Trophoblast cell (in vitro differentiated cells and primary cell): ENCODE data around the gene AIG1.
"Not testable (repeated sequence)": the region's sequence is repeated elsewhere in the genome, so short reads cannot be mapped to it uniquely, and the experiment has no call there.

Experiments used
- DNase-seq, 2 donors: peaks; one replicate each; pipeline ENCODE4 v3.0.0-alpha.2; 2016
- H2AFZ ChIP-seq: 2 replicates; pipeline ENCODE4 v1.6.1; 2013; ENCODE audit warnings: low read length, moderate library complexity, mild to moderate bottlenecking; ENCODE audit not compliant: insufficient read depth, poor library complexity
- H2AK5ac ChIP-seq: 2 replicates; pipeline ENCODE4 v1.6.1; 2013; ENCODE audit warnings: mild to moderate bottlenecking, low read length
- H2BK120ac ChIP-seq: 2 replicates; pipeline ENCODE4 v1.6.1; 2013; ENCODE audit warnings: low read length, mild to moderate bottlenecking, moderate library complexity; ENCODE audit not compliant: insufficient read depth, poor library complexity
- H2BK12ac ChIP-seq: 2 replicates; pipeline ENCODE4 v1.6.1; 2013; ENCODE audit warnings: mild to moderate bottlenecking, low read length, moderate library complexity
- H2BK5ac ChIP-seq: 2 replicates; pipeline ENCODE4 v1.6.1; 2013; ENCODE audit warnings: low read length, low read depth, moderate library complexity, mild to moderate bottlenecking; ENCODE audit not compliant: poor library complexity
- H3K14ac ChIP-seq: 2 replicates; pipeline ENCODE4 v1.6.1; 2013; ENCODE audit warnings: mild to moderate bottlenecking, low read length
- H3K18ac ChIP-seq: 2 replicates; pipeline ENCODE4 v1.6.1; 2013; ENCODE audit warnings: mild to moderate bottlenecking, low read length
- H3K23ac ChIP-seq: 2 replicates; pipeline ENCODE4 v1.6.1; 2013; ENCODE audit warnings: low read length
- H3K27ac ChIP-seq: 2 replicates; pipeline ENCODE4 v1.5.1; 2013; ENCODE audit warnings: low read depth, mild to moderate bottlenecking, inconsistent platforms, low read length, moderate library complexity
- H3K27me3 ChIP-seq: 2 replicates; pipeline ENCODE4 v1.6.1; 2013; ENCODE audit warnings: inconsistent platforms, mild to moderate bottlenecking, low read length, moderate library complexity; ENCODE audit not compliant: insufficient read depth
- H3K36me3 ChIP-seq, 2 experiments: 1 replicate in 1 of 2; 2 replicates in 1 of 2; pipeline ENCODE4 v1.6.1; 2013; ENCODE audit warnings: low read length in 2 of 2, mild to moderate bottlenecking in 2 of 2, moderate library complexity in 1 of 2; ENCODE audit not compliant: insufficient read depth in 2 of 2, control insufficient read depth in 1 of 2
- H3K4ac ChIP-seq: 2 replicates; pipeline ENCODE4 v1.6.1; 2013; ENCODE audit warnings: low read depth, mild to moderate bottlenecking, low read length, moderate library complexity
- H3K4me1 ChIP-seq, 2 experiments: 1 replicate in 1 of 2; 2 replicates in 1 of 2; pipeline ENCODE4 v1.6.1; 2013; ENCODE audit warnings: low read length in 2 of 2, mild to moderate bottlenecking in 2 of 2, moderate library complexity in 1 of 2; ENCODE audit not compliant: insufficient read depth in 2 of 2, control insufficient read depth in 1 of 2
- H3K4me2 ChIP-seq: 2 replicates; pipeline ENCODE4 v1.6.1; 2013; ENCODE audit warnings: inconsistent platforms, mild to moderate bottlenecking, low read length, moderate library complexity
- H3K4me3 ChIP-seq: 2 replicates; pipeline ENCODE4 v1.5.1; 2013; ENCODE audit warnings: mild to moderate bottlenecking, low read depth, low read length, inconsistent platforms
- H3K79me1 ChIP-seq: one replicate; pipeline ENCODE4 v1.6.1; 2013; ENCODE audit warnings: low read length
- H3K79me2 ChIP-seq: 2 replicates; pipeline ENCODE4 v1.6.1; 2013; ENCODE audit warnings: low read length, mild to moderate bottlenecking; ENCODE audit not compliant: control insufficient read depth, insufficient read depth, poor library complexity
- H3K9ac ChIP-seq: 2 replicates; pipeline ENCODE4 v1.6.1; 2013; ENCODE audit warnings: mild to moderate bottlenecking, low read length
- H3K9me3 ChIP-seq: 2 replicates; pipeline ENCODE4 v1.6.1; 2013; ENCODE audit warnings: low read depth, mild to moderate bottlenecking, control low read depth, inconsistent platforms, low read length; ENCODE audit not compliant: insufficient read depth
- H4K12ac ChIP-seq: 2 replicates; pipeline ENCODE4 v1.6.1; 2013; ENCODE audit warnings: low read depth, mild to moderate bottlenecking, low read length, moderate library complexity
- H4K8ac ChIP-seq: 2 replicates; pipeline ENCODE4 v1.6.1; 2013; ENCODE audit warnings: low read depth, mild to moderate bottlenecking, low read length, moderate library complexity
- H4K91ac ChIP-seq: one replicate; pipeline ENCODE4 v1.6.1; 2013; ENCODE audit warnings: low read depth, mild to moderate bottlenecking, low read length, moderate library complexity
- WGBS: extraction: QIAGEN DNeasy Blood & Tissue Kit; methylation state at CpG from one replicate; pipeline ENCODE4 v1.1.7; 2013; ENCODE audit warnings: missing lambda C conversion rate; ENCODE audit not compliant: insufficient read length, insufficient coverage; ENCODE audit errors: extremely low coverage; 5-methylcytosine and 5-hydroxymethylcytosine counted together

Gene AIG1

GRCh38 chr6:143084019-143084418 lies 23.3 kb downstream of the AIG1 start:
- not testable (repeated sequence) for H3K27ac ChIP-seq, H3K79me2 ChIP-seq, H3K79me1 ChIP-seq, H2AFZ ChIP-seq, H3K9ac ChIP-seq, H2BK5ac ChIP-seq, H2AK5ac ChIP-seq, H3K4me1 ChIP-seq, H3K14ac ChIP-seq, H3K18ac ChIP-seq, H3K23ac ChIP-seq, H4K12ac ChIP-seq, H3K4me3 ChIP-seq, H4K91ac ChIP-seq, H2BK120ac ChIP-seq, H3K4ac ChIP-seq, H2BK12ac ChIP-seq, H3K4me2 ChIP-seq, H3K27me3 ChIP-seq, H3K36me3 ChIP-seq, H3K9me3 ChIP-seq, H4K8ac ChIP-seq
- peak; percentile 84 to 93 for DNase-seq
- no CpG with 5 or more reads among the region's 8 CpGs for WGBS

GRCh38 chr6:143087335-143087734 lies 26.6 kb downstream of the AIG1 start:
- not testable (repeated sequence) for H3K79me2 ChIP-seq, H3K27me3 ChIP-seq, H3K27ac ChIP-seq, H3K36me3 ChIP-seq, DNase-seq, H2BK120ac ChIP-seq, H2AK5ac ChIP-seq, H3K9me3 ChIP-seq, H2AFZ ChIP-seq, H3K9ac ChIP-seq, H4K91ac ChIP-seq, H3K14ac ChIP-seq, H4K12ac ChIP-seq, H3K23ac ChIP-seq, H3K79me1 ChIP-seq, H2BK5ac ChIP-seq, H3K4me3 ChIP-seq, H3K4me1 ChIP-seq, H3K4me2 ChIP-seq, H3K4ac ChIP-seq
- H2BK12ac ChIP-seq, result peak overlapping the region; percentile 30
- peak overlapping the region; percentile 46 for H3K18ac ChIP-seq
- WGBS, result no CpG with 5 or more reads among the region's 11 CpGs
- H4K8ac ChIP-seq, result peak overlapping the region; percentile 48

GRCh38 chr6:143087856-143088255 lies 27.2 kb downstream of the AIG1 start:
- no peak overlapping the region for H3K4me3 ChIP-seq
- H3K14ac ChIP-seq, result no peak overlapping the region
- H4K12ac ChIP-seq, result no peak overlapping the region
- H3K36me3 ChIP-seq, result no peaks in the 10 kb centered on the region
- H3K4me1 ChIP-seq, result no peaks in the 10 kb centered on the region
- DNase-seq, result no peak
- H2BK120ac ChIP-seq, result no peak overlapping the region
- H3K27me3 ChIP-seq, result no peaks in the 10 kb centered on the region
- no peak overlapping the region for H3K18ac ChIP-seq
- H3K79me1 ChIP-seq, result peaks cover 2% of the 10 kb centered on the region
- H3K4me2 ChIP-seq, result no peak overlapping the region
- H4K8ac ChIP-seq, result no peak overlapping the region
- no peak overlapping the region for H2BK12ac ChIP-seq
- no peak overlapping the region for H2AK5ac ChIP-seq
- no peak overlapping the region for H2BK5ac ChIP-seq
- no peak overlapping the region for H3K4ac ChIP-seq
- H2AFZ ChIP-seq, result no peak overlapping the region
- H3K9ac ChIP-seq, result no peak overlapping the region
- H4K91ac ChIP-seq, result no peak overlapping the region
- H3K27ac ChIP-seq, result no peak overlapping the region
- no peaks in the 10 kb centered on the region for H3K9me3 ChIP-seq
- no peak overlapping the region for H3K23ac ChIP-seq
- WGBS, result no CpG with 5 or more reads among the region's 2 CpGs
- H3K79me2 ChIP-seq, result no peaks in the 10 kb centered on the region

- Histone ChIP-seq H2AFZ (no peak overlapping the region), H3K4me3 (no peak overlapping the region), H4K91ac (no peak overlapping the region), H2BK12ac (no peak overlapping the region), H3K36me3 (no peaks in the 10 kb centered on the region), H3K14ac (no peak overlapping the region), H4K8ac (no peak overlapping the region), H3K27me3 (no peaks in the 10 kb centered on the region), H4K12ac (no peak overlapping the region), H2BK5ac (no peak overlapping the region), H3K4me2 (no peak overlapping the region), H3K9ac (no peak overlapping the region), H3K4ac (no peak overlapping the region), H3K23ac (no peak overlapping the region), H2AK5ac (no peak overlapping the region), H3K79me1 (peaks cover 2% of the 10 kb centered on the region), H2BK120ac (no peak overlapping the region), H3K4me1 (no peaks in the 10 kb centered on the region), H3K27ac (no peak overlapping the region), H3K79me2 (no peaks in the 10 kb centered on the region), H3K9me3 (no peaks in the 10 kb centered on the region), H3K18ac (no peak overlapping the region)
- no peak for DNase-seq
- WGBS, result no CpG with 5 or more reads among the region's 3 CpGs
These were observed 29.8 kb downstream of the AIG1 start for GRCh38 chr6:143090314-143091044.
